ENCODE results near the gene PLOD1.
"Not testable (repeated sequence)": the region's sequence is repeated elsewhere in the genome, so short reads cannot be mapped to it uniquely, and the experiment has no call there.

The PLOD1 gene

GRCh38 chr1:12006167-12006921 is 71.8 kb downstream of the PLOD1 start:
- no peak for TF ChIP-seq ZNF70 (CRISPR knock-in tag; IDR thresholded peaks at IDR 0.05)
- TF ChIP-seq CSRNP3 (CRISPR knock-in tag; IDR thresholded peaks at IDR 0.05): no peak
- TF ChIP-seq ZNF565 (CRISPR knock-in tag; conservative IDR thresholded peaks at IDR 0.05; ENCODE audit: low read depth): no peak
- no peak for TF ChIP-seq SNAI2 (CRISPR knock-in tag; IDR thresholded peaks at IDR 0.05)
- no peak for TF ChIP-seq RARB (CRISPR knock-in tag; IDR thresholded peaks at IDR 0.05)
- no peak for TF ChIP-seq PATZ1 (CRISPR knock-in tag; IDR thresholded peaks at IDR 0.05; ENCODE audit: borderline replicate concordance)
- TF ChIP-seq ESRRG (CRISPR knock-in tag; IDR thresholded peaks at IDR 0.05): no peak
- no peak for TF ChIP-seq BACH2 (CRISPR knock-in tag; IDR thresholded peaks at IDR 0.05; ENCODE audit: borderline replicate concordance)
- no peak for TF ChIP-seq CSDC2 (CRISPR knock-in tag; IDR thresholded peaks at IDR 0.05)
- no peak for TF ChIP-seq POU6F1 (CRISPR knock-in tag; IDR thresholded peaks at IDR 0.05; ENCODE audit: borderline replicate concordance, low read depth)
- TF ChIP-seq ZFP3 (CRISPR knock-in tag; IDR thresholded peaks at IDR 0.05): no peak
- TF ChIP-seq PPARA (CRISPR knock-in tag; IDR thresholded peaks at IDR 0.05; ENCODE audit: borderline replicate concordance): no peak
- TF ChIP-seq TOX (CRISPR knock-in tag; IDR thresholded peaks at IDR 0.05; ENCODE audit: borderline replicate concordance): no peak
- no peak for TF ChIP-seq ZNF8 (CRISPR knock-in tag; IDR thresholded peaks at IDR 0.05)
- no peak for TF ChIP-seq TSHZ2 (CRISPR knock-in tag; IDR thresholded peaks at IDR 0.05)
- no peak for TF ChIP-seq CREB5 (CRISPR knock-in tag; IDR thresholded peaks at IDR 0.05; ENCODE audit: low read depth)
- TF ChIP-seq TCF4 (CRISPR knock-in tag; IDR thresholded peaks at IDR 0.05; ENCODE audit: borderline replicate concordance): no peak
- no peak for TF ChIP-seq ZFP30 (CRISPR knock-in tag; IDR thresholded peaks at IDR 0.05)
- no peak for TF ChIP-seq GLIS3 (CRISPR knock-in tag; IDR thresholded peaks at IDR 0.05)
- TF ChIP-seq ISL1 (CRISPR knock-in tag; IDR thresholded peaks at IDR 0.05): no peak
- no peak for ATAC-seq

- ATAC-seq: no peak
- TF ChIP-seq ZNF70 (CRISPR knock-in tag; IDR thresholded peaks at IDR 0.05): no peak
- TF ChIP-seq ZC3H10 (CRISPR knock-in tag; IDR thresholded peaks at IDR 0.05): no peak
- TF ChIP-seq OSR1 (CRISPR knock-in tag; IDR thresholded peaks at IDR 0.05): no peak
- no peak for TF ChIP-seq ZFP30 (CRISPR knock-in tag; IDR thresholded peaks at IDR 0.05)
- TF ChIP-seq ESRRG (CRISPR knock-in tag; IDR thresholded peaks at IDR 0.05): no peak
- no peak for TF ChIP-seq ARNTL (CRISPR knock-in tag; IDR thresholded peaks at IDR 0.05; ENCODE audit: borderline replicate concordance, low read depth)
- TF ChIP-seq ISL1 (CRISPR knock-in tag; IDR thresholded peaks at IDR 0.05): no peak
- no peak for TF ChIP-seq BACH2 (CRISPR knock-in tag; IDR thresholded peaks at IDR 0.05; ENCODE audit: borderline replicate concordance)
Measured at GRCh38 chr1:12007204-12007603, 72.7 kb downstream of the PLOD1 start.

- not testable (repeated sequence) for ATAC-seq
Measured at GRCh38 chr1:12008355-12008754, 73.8 kb downstream of the PLOD1 start.

All from SK-N-SH treated with all-trans-retinoic acid at 6 μM for 48 hours (cell line).